HG02973 (cell line): ENCODE data around the gene FAM180A.
"Not testable (repeated sequence)": the region's sequence is repeated elsewhere in the genome, so short reads cannot be mapped to it uniquely, and the experiment has no call there.

Experiments used
- ATAC-seq: cut with Tn5 transposase; IDR thresholded peaks from one replicate; pipeline ENCODE4 v1.9.1; 2021; ENCODE audit warnings: moderate library complexity; ENCODE audit not compliant: unreplicated experiment

FAM180A gene

DNA sequence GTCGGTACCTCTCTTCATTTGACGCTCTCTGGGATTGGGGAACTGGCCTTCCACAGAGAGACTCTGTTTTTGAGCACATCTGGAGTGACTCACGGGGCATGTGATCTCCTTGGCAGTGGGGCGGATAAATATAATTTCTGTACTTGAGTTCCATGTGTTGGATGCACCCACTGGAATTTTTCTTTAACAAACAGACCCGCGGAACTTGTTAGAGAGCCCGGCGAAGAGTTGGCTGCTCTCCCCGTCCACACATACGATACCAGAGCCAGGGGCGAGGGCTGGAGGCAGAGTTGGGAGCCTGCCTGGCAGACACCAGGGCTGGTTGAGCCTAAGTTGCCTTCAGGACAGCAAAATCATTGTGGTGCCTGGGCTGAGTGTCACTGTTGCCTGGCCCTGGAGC lies at the start of gene FAM180A:
Gene FAM180A (minus strand): TSS at position 44 of the 400 bp plus-strand sequence. CDS start 233 bp downstream, outside the sequence.
- no peak for ATAC-seq

DNA sequence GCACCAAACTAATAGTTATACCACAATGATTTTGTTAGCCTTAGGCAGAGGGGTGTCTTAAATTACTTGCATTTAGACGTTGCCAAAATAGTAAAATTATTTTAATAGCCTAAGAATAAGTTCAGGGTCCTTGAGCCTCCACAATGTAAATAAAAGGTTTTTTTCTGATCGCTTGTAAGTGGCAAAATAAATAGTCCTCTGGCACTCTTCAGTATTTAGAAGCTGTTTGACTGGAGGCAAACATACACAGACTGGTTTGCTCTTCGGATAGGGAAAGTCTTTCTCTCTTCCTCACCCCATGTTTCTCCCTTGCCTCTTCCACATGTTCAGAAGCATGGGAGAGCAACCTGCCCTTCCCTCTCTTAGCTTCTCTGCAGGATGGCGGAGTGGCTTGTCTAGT lies 49.5 kb upstream of the FAM180A start:
- no peak for ATAC-seq

DNA sequence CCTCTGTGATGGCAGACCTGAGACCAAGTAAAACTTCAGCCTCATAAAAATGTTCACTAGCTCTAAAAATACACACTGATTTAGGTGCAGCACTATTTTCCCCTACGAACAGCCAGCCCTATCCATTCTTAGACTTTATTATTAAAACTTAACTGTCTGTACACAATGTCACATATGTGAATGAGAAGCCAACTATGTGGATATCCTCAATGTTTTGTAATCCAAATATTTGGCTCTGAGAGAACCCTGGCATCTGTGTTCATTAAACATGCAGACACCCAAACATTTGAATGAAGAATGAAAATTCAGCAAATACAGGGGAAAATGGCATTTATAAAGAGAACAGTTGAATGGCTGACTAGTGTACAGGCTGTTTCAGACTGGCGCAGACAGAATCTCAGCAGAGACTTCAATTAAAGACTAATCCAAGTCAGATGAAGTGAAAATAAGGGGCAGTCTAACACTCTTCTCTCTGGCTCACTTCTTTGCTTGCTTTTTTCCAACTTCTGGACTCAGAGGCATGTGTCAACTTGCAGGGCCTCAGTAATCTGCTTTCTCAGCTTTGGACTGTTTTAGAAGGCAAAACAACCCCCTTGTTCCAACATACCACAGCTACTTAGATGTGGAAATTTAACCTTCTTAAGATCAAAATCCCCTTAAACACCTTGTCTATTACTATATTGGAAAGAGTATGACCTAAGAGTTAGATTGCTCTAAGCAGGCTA lies 47.4 kb upstream of the FAM180A start:
- ATAC-seq = no peak

DNA sequence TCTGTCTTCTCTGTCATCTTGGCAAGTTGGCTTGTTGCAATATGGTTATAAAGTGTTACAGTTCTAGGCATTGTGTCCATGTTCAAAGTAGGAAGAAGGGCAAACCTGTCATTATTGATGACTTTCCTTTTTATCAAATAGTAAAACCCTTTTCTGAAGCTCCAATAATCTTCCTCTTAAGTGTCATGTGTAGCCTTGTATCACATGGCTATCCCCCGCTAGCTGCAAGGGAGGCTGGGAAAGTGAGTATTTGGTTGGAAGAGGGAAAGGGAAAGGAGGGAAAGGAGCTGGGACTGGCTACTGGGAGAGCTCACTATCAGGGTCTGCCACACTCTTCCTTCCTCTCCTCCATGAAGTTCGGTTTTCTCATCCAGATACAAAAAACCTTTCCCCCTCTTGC lies 45.2 kb upstream of the FAM180A start:
- ATAC-seq = no peak

DNA sequence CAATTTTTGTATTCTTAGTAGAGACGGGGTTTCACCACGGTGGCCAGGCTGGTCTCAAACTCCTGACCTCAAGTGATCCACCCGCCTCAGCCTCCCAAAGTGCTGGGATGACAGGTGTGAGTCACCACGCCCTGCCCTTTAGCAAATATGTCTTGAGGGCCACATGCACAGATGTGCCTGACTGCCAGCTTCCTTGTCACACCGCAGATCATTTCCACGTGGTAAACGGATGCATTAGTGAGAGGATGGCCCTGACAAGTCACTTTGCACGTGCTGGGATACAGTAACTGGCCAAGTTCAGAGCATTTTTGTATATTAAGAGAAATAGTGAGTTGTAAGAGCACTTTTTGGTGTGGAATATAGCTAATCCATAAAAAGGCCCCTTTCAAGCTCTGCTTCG lies 44.3 kb upstream of the FAM180A start:
- no peak for ATAC-seq

DNA sequence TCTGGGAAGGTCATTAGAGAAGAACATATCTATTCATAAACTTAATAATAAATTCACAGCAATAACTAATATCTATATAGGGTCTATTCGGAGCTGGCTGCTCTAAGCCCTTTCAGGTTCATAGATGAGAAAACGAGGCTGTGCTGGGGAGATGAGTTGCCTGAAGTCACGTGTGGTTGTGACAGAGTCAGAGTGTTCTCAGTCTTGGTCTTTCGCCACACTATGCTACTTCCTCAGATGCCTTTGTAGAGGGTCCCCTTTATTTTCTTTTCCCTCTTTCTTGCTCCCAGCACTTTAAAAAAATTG lies 43.7 kb upstream of the FAM180A start:
- ATAC-seq = no peak

DNA sequence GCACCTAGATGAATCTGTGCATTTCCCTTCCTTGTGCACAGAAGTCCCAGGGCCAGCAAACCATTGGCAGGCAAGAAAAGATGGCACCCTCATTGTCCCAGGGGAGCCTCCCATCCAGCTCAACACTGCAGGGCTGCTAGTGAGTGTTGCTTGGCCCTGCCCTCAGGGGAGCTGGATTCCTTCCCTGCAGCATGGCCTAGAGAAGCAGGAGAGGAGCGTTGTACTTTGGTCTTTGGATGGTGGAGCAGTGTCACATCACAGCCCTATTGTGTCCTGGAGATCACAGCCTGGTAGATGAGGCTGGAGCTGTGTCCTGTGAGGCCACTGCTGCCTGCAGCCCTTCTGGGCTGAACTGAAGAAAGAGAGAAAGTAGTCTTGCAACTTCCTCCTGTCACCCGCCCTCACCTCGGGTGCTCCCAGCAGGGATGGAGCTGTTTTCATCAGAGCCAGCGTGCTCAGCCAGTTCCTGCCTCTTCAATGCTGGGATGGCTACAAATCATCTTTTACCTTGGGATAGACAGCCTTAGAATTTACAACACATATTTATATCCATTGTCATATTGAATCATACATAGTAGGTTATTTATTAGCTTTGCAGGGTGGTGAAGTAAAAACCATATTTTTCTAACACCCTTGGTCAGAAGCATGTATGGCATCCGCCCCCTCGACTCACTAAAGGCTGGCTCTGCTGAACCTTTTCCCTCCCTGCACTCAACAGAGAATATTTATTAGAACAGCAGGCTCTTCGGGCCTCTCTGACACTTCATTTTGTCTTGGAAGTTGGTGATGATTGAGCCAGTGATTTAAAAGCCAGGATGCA lies 43.1 kb upstream of the FAM180A start:
- ATAC-seq = no peak

DNA sequence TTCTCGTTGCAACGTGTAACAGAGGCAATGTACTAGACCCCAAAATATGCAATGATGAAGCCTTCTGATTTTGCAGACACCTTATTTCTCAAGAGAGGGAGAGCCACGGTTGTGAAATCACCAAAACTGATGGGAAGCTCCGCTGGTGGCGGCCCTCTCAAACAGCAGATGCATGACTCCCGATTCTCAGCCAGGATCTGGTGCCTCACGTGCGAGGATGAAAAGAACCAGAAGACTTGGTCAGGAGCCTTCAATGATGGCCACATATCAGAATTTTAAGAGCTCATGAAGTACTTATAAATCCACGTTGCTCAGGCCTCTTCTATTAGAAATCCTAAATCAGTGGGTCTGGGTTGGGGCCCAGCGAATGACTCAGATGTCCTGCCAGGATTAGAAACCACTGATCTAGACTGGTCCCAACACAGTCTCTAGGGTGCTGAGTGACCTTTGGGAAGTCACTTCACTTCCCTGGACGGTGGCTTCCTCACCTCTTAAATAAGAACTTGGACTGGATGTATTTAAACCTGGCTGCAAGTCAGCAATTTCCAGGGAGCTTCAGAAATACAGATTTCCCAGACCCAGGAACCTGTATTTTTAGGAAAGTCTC lies 41.9 kb upstream of the FAM180A start:
- no peak for ATAC-seq

DNA sequence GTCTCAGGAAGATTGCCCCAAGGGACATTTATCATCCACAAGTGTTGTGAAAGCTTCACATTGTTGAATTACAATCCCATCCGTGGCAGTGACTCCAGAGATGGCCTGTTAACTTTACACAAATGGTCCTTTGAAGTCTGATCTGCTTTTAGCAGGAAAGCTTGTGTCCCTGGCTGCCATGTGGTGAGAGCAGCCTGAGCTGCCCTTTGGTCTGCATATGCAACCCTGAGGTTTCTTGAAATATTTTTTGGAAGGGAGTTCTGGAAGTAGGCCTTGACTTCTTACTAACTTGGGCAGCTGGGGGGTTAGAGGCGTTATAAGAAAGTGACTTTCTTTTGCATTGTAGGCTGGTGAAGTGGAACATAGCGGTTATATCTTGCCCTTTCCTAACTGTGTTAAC lies 41.3 kb upstream of the FAM180A start:
- ATAC-seq = no peak

DNA sequence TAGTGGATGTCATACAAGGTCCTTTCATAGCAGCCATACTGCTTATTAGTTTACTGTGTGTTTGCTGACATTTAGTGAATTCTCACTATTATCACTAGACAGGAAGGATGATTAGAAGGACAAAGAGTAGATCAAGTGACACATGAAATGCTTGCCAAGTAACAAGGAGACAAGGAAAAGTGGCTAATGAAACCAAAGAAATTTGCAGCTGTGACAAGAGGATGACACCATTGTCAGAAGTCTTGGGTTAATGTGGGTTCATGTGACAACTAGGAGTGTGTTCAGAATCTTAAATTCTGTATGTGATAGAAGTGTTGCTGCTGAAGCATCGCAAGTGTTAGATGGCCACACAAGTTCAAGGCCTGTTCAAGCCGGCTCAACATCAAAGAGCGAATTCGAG lies 40.8 kb upstream of the FAM180A start:
- no peak for ATAC-seq

DNA sequence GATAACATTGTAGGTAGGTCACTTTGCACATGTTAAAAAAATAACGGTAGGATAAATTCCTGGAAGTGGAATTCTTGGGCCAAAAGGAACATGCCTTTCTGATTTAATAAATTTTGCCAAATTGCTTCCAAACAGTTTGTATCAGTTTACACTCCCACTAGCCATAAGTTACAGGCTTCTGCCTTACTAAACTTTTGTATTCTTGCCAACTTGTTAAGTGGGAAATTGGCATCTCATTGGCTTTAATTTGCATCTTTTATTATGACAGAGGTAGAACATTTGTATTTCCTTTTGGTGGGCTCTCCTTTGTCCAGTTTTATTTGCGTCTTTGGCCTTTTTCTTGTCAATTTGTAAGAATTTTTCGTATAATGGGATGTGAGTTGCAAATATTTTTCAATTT lies 38.3 kb upstream of the FAM180A start:
- no peak for ATAC-seq

DNA sequence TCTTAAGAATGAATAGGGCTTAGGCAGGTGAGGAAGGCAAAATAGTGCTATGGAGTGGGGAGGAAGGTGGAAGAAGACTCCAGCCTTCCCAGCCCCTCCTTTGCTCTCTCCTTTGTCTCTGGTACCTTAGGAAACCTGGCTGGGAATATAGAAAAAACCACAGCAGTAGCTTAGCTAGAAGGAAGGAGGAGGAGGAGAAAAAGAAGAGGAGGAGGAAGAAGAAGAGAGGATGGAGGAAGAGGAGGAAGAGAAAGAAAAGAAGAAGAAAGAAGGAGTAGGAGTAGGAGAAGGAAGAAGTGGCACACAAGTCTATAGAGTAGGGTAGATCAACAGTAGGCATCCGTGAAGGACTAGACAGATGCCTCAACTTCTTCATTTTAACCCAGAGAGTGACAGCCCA lies 36.5 kb upstream of the FAM180A start:
- no peak for ATAC-seq

DNA sequence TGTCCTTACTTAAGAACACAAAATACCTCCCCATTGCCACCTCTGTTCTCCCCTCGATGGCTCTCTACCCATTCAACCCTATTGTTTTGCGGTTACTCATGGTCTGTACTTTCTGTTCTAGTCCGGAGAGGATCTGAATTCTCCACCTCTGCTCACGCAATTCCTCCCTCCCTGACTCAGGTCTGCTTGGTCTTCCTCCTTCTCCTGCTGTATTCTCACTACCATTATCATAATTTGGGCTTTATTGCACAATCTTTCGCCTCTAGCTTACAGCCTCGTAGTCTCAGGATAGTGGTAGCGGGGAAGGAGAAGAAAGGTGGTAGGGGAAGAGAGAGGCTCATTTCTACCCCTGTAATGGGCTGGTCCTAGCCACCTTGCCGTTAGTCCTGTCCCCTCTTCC lies 35.4 kb upstream of the FAM180A start:
- ATAC-seq = no peak

DNA sequence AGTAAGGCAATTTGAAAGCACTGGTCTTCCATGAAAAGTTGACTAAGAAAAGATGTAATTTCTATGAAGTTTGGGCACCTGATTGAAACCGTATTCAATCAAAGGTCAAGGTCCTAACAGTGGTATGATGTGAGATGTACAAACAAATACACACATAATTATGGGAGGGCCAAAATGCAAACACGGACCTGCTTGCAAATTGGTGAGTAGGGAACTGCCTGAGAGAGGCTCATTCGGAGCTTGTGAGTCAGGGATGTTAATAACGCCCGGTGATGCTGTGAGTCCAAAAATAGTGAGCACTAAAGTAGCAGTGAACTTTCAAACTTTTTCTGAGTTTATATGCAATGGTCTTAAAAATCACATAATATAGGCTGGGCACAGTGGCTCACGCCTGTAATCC lies 34.2 kb upstream of the FAM180A start:
- ATAC-seq = no peak

DNA sequence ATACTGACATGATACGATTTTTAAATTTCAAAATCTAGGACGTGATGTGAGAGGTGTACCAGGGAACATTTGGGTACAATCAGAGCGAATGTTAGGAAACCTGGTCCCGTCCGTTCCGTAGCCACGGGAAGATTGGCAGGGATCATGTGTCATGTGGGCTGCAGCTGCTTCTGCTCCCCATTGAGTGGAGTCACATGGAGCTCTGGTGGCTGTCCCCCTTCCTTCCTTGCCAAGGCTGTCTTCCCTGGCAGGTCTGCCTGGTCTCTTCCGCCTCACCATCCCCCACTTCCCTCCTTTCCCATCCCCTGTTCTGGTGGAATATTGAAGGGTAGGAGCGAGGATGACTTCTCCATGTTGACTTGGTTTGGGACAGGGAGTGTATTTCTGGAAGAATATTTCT lies 33.8 kb upstream of the FAM180A start:
- no peak for ATAC-seq

DNA sequence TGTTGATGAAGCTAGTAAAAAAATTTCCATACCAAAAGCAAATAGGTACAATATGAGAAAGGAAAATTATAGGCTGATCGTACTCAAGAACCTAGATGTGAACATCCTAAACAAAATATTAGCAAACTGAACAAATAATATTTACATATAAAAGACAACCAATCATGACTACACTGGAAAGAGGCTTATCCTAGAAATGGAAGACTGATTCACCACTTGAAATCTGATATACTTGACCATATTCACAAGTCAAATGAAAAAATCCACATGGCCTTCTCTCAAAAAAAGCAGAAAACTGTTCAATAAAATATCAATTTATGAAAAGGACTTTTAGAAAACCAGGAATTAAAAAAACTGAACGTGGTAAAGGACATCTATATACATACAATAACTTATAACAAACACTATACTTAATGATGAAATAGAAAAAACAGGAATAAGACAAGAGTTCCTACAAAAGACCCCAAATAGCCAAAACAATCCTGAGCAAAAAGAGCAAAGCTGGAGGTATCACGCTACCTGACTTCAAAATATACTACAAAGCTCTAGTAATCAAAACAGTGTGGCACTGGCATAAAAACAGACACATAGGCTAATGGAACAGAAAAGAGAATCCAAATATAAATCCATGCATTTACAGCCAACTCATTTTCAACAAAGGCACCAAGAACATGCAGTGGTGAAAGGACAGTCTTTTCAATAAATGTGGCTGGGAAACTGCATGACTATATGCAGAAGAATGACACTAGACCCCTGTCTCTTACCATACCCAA lies 29.2 kb upstream of the FAM180A start:
- no peak for ATAC-seq

DNA sequence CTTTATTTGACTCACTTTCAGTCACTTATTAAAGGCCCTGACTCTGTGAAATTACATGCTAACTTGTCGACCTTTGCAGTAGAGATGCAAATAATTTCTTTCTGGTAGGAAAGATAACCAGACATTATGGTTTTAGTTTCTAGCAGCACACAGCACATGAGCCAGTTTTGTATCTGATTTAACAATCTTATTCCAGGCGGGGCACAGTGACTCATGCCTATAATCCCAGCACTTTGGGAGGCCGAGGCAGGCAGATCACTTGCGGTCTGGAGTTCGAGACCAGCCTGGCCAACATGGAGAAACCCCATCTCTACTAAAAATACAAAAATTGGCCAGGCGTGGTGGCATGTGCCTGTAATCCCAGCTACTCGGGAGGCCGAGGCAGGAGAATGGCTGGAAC lies 27.3 kb upstream of the FAM180A start:
- ATAC-seq = not testable (repeated sequence)

DNA sequence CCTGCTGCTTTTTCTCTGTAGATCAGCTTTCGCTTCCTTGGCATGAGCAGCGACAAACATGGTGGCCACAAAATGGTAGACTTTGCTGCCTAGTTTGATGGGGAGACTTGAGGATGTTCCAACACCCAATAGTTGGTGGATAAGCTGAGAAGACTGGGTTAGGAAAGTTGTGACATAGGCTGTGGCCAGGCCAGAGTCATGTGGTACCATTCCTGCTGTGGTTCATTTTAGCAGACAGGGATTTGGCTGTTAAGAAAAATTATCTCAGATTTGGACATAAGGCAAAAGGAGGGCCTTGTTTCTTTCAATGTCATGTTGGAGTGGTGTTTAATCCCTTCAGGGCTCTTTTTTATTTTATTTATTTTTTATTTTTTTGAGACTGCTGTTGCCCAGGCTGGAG lies 26.6 kb upstream of the FAM180A start:
- no peak for ATAC-seq

DNA sequence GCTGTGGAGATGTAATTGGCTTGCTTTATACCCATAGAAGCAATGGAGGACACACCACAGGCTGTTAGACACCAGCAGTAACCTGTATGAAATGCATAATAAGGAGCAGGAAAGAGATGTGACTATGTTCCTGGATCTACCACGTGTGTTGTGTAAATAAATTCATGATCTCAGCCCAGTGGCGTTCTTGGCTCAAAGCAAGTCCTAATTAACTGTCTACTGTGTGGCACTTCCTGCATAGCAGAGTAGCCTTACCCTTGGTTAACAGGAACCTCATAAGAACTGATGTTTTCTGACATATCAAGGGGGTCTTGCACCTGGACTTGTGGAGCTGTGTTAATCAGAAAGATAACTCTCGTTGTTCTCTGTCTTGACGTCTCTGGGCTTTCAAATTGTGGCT lies 25.7 kb upstream of the FAM180A start:
- no peak for ATAC-seq

DNA sequence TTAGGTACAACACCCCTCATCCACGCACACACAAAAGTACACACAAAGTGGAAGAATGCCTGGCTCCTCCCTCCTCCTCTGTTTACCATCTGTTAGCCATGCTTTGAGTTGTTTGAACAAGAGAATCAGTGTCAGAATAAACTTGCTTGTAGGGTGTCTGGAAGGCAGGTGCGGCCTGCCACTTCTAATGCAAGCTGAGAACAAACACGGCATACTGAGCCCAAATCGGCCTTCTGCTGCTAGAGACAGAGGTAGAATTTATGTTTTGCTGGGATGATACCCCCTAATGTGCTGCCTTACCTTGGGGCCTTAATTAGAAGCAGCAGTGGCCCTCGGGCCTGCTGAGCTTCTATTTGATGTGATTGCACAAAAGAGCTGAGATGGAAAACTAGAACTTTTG lies 24.9 kb upstream of the FAM180A start:
- no peak for ATAC-seq

DNA sequence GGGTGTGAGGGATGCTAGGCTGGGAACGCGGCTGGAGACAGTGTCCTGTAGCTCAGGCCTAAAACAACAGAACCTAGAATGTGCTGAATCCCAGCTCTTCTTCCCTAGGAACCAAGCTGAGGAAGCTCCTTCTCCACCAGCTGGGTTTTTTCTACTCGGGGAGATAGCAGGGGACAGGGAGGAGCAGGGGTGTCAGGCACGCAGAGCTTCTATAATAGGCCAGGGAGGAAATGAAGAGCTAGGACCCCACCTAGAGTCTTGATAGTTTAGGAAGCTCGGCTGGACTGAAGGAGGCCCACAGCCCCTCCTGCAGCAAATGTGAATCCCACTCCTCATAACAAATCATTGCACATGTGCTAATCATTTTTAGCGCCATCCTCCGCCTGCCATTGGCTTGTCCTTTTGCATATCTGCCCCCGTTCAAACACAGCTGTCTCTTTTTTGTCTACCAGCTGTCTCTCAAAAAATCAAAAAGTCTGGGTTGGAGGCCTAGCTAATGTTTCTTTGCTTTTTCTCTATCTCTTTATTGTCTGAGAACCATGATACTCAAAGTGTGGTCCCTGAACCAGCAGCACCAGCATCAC lies 24.1 kb upstream of the FAM180A start:
- ATAC-seq = no peak
